Stimulated activated CD8-positive, alpha-beta memory T cell treated with anti-CD3 and anti-CD28 coated beads, Interleukin-4, amount 100 ng/mL, for 1 hour (primary cell): ENCODE measurements around the gene KCNMB2.
"Not testable (repeated sequence)": the region's sequence is repeated elsewhere in the genome, so short reads cannot be mapped to it uniquely, and the experiment has no call there.

Experiments
- DNase-seq, 2 donors: peaks; one replicate each; pipeline ENCODE4 v3.0.0-alpha.2; 2020; ENCODE audit warnings: low read depth in 2 of 2, low spot score in 1 of 2

Gene KCNMB2

GRCh38 chr3:178536211-178537079 lies at the start of gene KCNMB2:
Gene KCNMB2 (plus strand): TSS chr3:178536436.
- no peak for DNase-seq

GRCh38 chr3:178486903-178487302 lies 49.3 kb upstream of the KCNMB2 start:
- no peak for DNase-seq

- DNase-seq: no peak
Measured at GRCh38 chr3:178487752-178488151, 48.5 kb upstream of the KCNMB2 start.

GRCh38 chr3:178491751-178492150 lies 44.5 kb upstream of the KCNMB2 start:
- DNase-seq: no peak

- no peak for DNase-seq
Measured at GRCh38 chr3:178492491-178492890, 43.7 kb upstream of the KCNMB2 start.

GRCh38 chr3:178494386-178494785 lies 41.9 kb upstream of the KCNMB2 start:
- DNase-seq: no peak

GRCh38 chr3:178496911-178497310 lies 39.3 kb upstream of the KCNMB2 start:
- no peak for DNase-seq

- DNase-seq: no peak
Measured at GRCh38 chr3:178498871-178499270, 37.4 kb upstream of the KCNMB2 start.

GRCh38 chr3:178500631-178501030 lies 35.6 kb upstream of the KCNMB2 start:
- no peak for DNase-seq

GRCh38 chr3:178504128-178504527 lies 32.1 kb upstream of the KCNMB2 start:
- no peak for DNase-seq

- DNase-seq: no peak
Measured at GRCh38 chr3:178505832-178506231, 30.4 kb upstream of the KCNMB2 start.

GRCh38 chr3:178507507-178508442 lies 28.5 kb upstream of the KCNMB2 start:
- no peak for DNase-seq

GRCh38 chr3:178508443-178508825 lies 27.8 kb upstream of the KCNMB2 start:
- no peak for DNase-seq

GRCh38 chr3:178510496-178510895 lies 25.7 kb upstream of the KCNMB2 start:
- no peak for DNase-seq

GRCh38 chr3:178512647-178513046 lies 23.6 kb upstream of the KCNMB2 start:
- no peak for DNase-seq

- DNase-seq: no peak
Measured at GRCh38 chr3:178513546-178514380, 22.5 kb upstream of the KCNMB2 start.

- DNase-seq: no peak
Measured at GRCh38 chr3:178514401-178514800, 21.8 kb upstream of the KCNMB2 start.

GRCh38 chr3:178515076-178515744 lies 21.0 kb upstream of the KCNMB2 start:
- not testable (repeated sequence) for DNase-seq

GRCh38 chr3:178517665-178518334 lies 18.4 kb upstream of the KCNMB2 start:
- no peak for DNase-seq
